RWPE2 (cell line): Measurements from ENCODE around the gene BATF2.
"Not testable (repeated sequence)": the region's sequence is repeated elsewhere in the genome, so short reads cannot be mapped to it uniquely, and the experiment has no call there.

ENCODE experiments used
- ATAC-seq: fragments of 200-7000 bp; cut with Tn5 transposase; 3 replicates; pipeline ENCODE4 v1.9.1; 2021; ENCODE audit warnings: low read depth
- DNase-seq: peaks from one replicate; pipeline ENCODE4 v3.0.0-alpha.2; 2020; ENCODE audit warnings: low spot score
- H3K27ac ChIP-seq: fragments of 450-650 bp; 2 replicates; pipeline ENCODE4 v1.5.1; 2017; ENCODE audit warnings: mild to moderate bottlenecking; ENCODE audit not compliant: poor library complexity, severe bottlenecking
- H3K27me3 ChIP-seq: fragments of 250-450 bp; sonication (Bioruptor Pico); 2 replicates; pipeline ENCODE4 v1.5.1; 2021; ENCODE audit warnings: mild to moderate bottlenecking, moderate library complexity; ENCODE audit not compliant: insufficient read depth, poor library complexity, severe bottlenecking
- H3K36me3 ChIP-seq: fragments of 250-450 bp; sonication (Bioruptor Pico); 2 replicates; pipeline ENCODE4 v1.5.1; 2020; ENCODE audit warnings: low read depth, mild to moderate bottlenecking, moderate library complexity
- H3K4me1 ChIP-seq: fragments of 250-450 bp; sonication (Bioruptor Pico); 2 replicates; pipeline ENCODE4 v1.5.1; 2021; ENCODE audit warnings: mild to moderate bottlenecking, moderate library complexity; ENCODE audit not compliant: insufficient read depth, poor library complexity, severe bottlenecking
- H3K4me3 ChIP-seq: fragments of 250-450 bp; sonication (Bioruptor Pico); 2 replicates; pipeline ENCODE4 v1.5.1; 2021; ENCODE audit warnings: mild to moderate bottlenecking, moderate library complexity; ENCODE audit not compliant: severe bottlenecking
- H3K9me3 ChIP-seq: fragments of 250-450 bp; sonication (Bioruptor Pico); 2 replicates; pipeline ENCODE4 v1.5.1; 2021; ENCODE audit warnings: mild to moderate bottlenecking, moderate library complexity; ENCODE audit not compliant: severe bottlenecking
- TF ChIP-seq, protein P1 (sequence below): fragments of 450-650 bp; IDR thresholded peaks from one replicate; pipeline ENCODE4 v1.5.1; 2017; ENCODE audit warnings: mild to moderate bottlenecking, moderate library complexity; ENCODE audit not compliant: poor library complexity, severe bottlenecking

Gene BATF2

DNA sequence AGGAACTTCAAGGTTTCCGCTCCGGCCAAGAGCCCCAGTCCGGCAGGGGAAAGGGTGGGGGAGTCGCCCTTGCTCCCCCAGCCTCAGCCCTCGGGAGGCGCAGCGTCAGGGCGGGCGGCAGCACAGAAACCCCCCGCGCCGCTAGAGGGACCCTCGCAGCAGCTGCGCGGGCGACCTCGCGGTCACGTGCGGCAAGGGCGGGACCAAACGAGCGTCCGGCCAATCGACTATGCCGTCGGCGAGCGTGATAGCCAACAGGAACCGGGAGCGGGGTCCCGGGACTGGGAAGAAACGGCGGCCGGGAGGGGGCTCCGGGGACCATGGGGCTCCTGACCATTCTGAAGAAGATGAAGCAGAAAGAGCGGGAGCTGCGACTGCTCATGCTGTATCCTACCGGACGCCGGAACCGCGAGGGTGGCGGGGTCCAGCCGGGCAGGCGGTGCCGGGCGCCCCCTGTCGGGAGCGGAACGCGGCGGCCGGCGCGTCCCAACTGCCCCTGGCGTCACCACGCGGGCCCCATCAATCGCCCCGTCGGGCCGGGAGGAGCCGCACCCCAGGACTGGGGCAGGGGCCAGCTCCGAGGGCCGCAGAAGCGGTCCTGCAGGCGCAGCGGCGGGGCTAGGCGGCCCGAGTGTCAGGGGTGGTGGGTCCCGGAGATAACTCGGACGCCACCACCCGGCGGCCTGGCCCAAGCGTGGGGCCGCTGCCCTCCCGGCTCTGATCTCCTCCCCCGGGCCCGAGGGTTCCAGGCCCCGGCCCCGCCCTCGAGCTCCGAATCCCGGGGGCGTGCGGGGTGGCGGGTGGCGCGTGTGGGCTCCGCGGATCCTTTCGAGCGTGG, 17.3 kb upstream of the BATF2 start, which contains the start of gene ARL2:
TSS of gene ARL2 (plus strand) at position 273 of the 838 bp plus-strand sequence. CDS start at position 321, 48 bp downstream.
- ATAC-seq, result peak; percentile 80
- Histone ChIP-seq H3K9me3 (no peaks in the 10 kb centered on the region), H3K27me3 (no peaks in the 10 kb centered on the region), H3K27ac (peak within 1 kb of the TSS; percentile 88), H3K4me1 (peaks cover 5% of the 10 kb centered on the region), H3K4me3 (peak within 1 kb of the TSS; percentile 80), H3K36me3 (peaks cover 8% of the 10 kb centered on the region)
- DNase-seq, result peak; percentile 92
- TF ChIP-seq, protein P1, sequence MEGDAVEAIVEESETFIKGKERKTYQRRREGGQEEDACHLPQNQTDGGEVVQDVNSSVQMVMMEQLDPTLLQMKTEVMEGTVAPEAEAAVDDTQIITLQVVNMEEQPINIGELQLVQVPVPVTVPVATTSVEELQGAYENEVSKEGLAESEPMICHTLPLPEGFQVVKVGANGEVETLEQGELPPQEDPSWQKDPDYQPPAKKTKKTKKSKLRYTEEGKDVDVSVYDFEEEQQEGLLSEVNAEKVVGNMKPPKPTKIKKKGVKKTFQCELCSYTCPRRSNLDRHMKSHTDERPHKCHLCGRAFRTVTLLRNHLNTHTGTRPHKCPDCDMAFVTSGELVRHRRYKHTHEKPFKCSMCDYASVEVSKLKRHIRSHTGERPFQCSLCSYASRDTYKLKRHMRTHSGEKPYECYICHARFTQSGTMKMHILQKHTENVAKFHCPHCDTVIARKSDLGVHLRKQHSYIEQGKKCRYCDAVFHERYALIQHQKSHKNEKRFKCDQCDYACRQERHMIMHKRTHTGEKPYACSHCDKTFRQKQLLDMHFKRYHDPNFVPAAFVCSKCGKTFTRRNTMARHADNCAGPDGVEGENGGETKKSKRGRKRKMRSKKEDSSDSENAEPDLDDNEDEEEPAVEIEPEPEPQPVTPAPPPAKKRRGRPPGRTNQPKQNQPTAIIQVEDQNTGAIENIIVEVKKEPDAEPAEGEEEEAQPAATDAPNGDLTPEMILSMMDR, result peak; percentile 95

- H3K4me3 ChIP-seq, result peak overlapping the region; percentile 80
- H3K27me3 ChIP-seq, result no peaks in the 10 kb centered on the region
- no peaks in the 10 kb centered on the region for H3K9me3 ChIP-seq
- ATAC-seq (peak; percentile 78), DNase-seq (no peak)
- TF ChIP-seq, protein P1, result no peak
- H3K36me3 ChIP-seq, result peaks cover 8% of the 10 kb centered on the region
- H3K27ac ChIP-seq, result peak overlapping the region; percentile 88
- H3K4me1 ChIP-seq, result peaks cover 5% of the 10 kb centered on the region
These were observed 16.5 kb upstream of the BATF2 start for GRCh38 chr11:65013130-65013887.

DNA sequence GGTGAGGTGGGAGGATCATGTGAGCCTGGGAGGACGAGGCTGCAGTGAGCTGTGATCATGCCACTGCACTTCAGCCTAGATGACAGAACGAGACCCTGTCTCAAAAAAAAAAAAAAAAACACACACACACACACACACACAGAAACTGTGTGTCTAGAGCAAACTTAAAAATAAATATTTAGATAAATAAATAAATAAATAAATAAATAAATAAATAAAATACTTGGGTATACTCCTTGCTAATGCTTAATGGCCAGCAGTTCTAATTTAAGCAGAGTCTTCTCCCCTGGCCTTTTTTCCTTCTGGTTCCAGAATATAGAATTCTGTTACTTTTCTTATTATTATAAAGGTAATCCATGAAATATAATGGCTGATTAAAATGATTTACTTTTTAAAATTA, 12.1 kb upstream of the BATF2 start:
- H3K27me3 ChIP-seq, result no peaks in the 10 kb centered on the region
- ATAC-seq (no peak), DNase-seq (no peak)

DNA sequence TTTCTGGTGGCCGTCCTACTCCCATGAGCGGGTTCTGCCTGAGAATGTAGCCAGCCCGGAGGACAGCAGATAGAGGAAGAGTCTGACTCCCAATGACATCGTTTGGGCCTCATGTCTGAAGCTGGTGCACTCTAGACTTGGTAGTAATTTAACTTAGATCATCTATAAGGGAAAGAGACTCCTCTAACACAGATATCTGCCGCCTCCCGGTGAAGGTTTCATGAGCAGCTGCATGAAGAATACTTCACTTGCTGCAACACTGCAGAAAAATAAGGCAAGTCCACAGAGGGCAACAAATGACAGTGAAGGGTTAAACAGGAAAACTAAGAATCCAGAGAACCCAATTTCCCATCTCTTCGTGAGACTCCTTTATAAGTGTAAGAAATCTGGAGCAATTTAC, 11.2 kb upstream of the BATF2 start:
- H3K9me3 ChIP-seq, result no peaks in the 10 kb centered on the region
- DNase-seq (no peak), ATAC-seq (no peak)
- TF ChIP-seq, protein P1, result peak; percentile 23
- no peaks in the 10 kb centered on the region for H3K36me3 ChIP-seq
- peak overlapping the region; percentile 95 for H3K27ac ChIP-seq
- no peaks in the 10 kb centered on the region for H3K27me3 ChIP-seq
- H3K4me1 ChIP-seq, result peaks cover 16% of the 10 kb centered on the region
- no peak overlapping the region for H3K4me3 ChIP-seq

More for the DNA sequence above, 12.1 kb upstream of the BATF2 start:
- no peaks in the 10 kb centered on the region for H3K36me3 ChIP-seq
- H3K27ac ChIP-seq, result peak overlapping the region; percentile 95
- peaks cover 16% of the 10 kb centered on the region for H3K4me1 ChIP-seq
- H3K4me3 ChIP-seq, result no peak overlapping the region
- TF ChIP-seq, protein P1, result no peak
- H3K9me3 ChIP-seq, result no peaks in the 10 kb centered on the region

DNA sequence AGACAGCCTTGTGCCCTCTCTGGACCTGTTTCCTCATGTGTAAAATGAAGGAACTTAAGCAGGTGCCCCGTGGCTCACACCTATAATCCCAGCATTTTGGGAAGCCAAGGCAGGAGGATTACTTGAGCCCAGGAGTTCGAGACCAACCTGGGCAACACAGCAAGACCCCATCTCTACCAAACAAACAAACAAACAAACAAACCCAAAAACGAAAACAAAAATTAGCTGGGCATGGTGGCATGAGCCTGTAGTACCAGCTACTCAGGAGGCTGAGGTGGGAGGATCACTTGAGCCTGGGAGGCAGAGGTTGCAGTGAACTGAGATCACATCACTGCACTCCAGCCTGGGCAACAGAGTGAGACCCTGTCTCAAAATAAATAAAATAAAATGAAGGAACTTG, 7.2 kb upstream of the BATF2 start:
- not testable (repeated sequence) for H3K27ac ChIP-seq, H3K9me3 ChIP-seq, H3K36me3 ChIP-seq, H3K27me3 ChIP-seq, ATAC-seq, H3K4me3 ChIP-seq, DNase-seq
- peaks cover 16% of the 10 kb centered on the region for H3K4me1 ChIP-seq
